Spleen (tissue), 7 donors: ENCODE results near the gene STRBP.

Source experiments
- CTCF ChIP-seq, 11 experiments: fragments of 200-600 bp in 7 of 11; fragments of 450-650 bp in 4 of 11; sonication (generic) in 4 of 11; IDR thresholded peaks in 8 of 11; conservative IDR thresholded peaks in 3 of 11; 1 replicate in 7 of 11; 2 replicates in 4 of 11; pipeline versions ENCODE4 v1.4.0 to v1.8.0; 2016 to 2021; ENCODE audit warnings: antibody characterized with exemption in 11 of 11, inconsistent platforms in 4 of 11, mild to moderate bottlenecking in 1 of 11
- POLR2A ChIP-seq, 3 donors: fragments of 450-650 bp; IDR thresholded peaks; one replicate each; pipeline ENCODE4 v1.5.1; 2017; ENCODE audit warnings: antibody characterized with exemption in 3 of 3, mild to moderate bottlenecking in 1 of 3
- donor health status: DM: no; HTN: no; CAD: no; lungs with moderate emphysema.
- donor health status: DM: no; HTN: no; CAD: no.
- donor health status: DM: no; HTN: no; CAD: no.

- TF ChIP-seq CTCF (IDR thresholded peaks at IDR 0.05 in 8 of 11, conservative IDR thresholded peaks at IDR 0.05 in 3 of 11), result no peak
- no peak for TF ChIP-seq POLR2A (IDR thresholded peaks at IDR 0.05)
Measured at GRCh38 chr9:123304340-123304691, 35.9 kb upstream of the STRBP start.
